Measurements from ENCODE around the gene PRR29.

The PRR29 gene

DNA sequence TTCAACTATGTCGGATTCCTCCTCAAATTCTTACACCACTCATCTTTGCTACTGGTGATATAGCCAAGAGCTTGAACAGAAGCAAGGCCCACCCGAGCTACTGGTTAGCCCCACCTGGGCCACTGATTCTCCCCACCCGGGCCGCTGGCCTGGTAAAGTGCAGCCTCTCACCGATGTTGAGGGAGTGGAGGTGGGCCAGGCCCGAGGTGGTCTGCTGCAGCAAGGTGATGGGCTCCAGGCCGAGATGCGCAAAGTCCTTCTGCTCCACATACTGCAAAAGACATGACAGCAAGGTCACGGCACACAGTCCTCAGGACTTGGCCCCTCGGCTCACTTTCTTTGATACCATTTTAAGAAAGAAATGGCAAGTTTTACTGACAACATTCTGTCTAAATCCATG, 55.0 kb downstream of the PRR29 start:
- no peak for DNase-seq

Data from NCI-H69 (cell line).